ENCODE results near the gene CCDC110.

GRCh38 chr4:185464183-185464582 is 7.3 kb downstream of the CCDC110 start:
- TF ChIP-seq CTCF (IDR thresholded peaks at IDR 0.05; ENCODE audit: insufficient read depth, low read length) = no peak
- no peak for TF ChIP-seq GABPA (IDR thresholded peaks at IDR 0.05; ENCODE audit: low read depth)
- TF ChIP-seq POLR2AphosphoS5 (IDR thresholded peaks at IDR 0.05; ENCODE audit: low read depth) = no peak
- no peak for TF ChIP-seq SPI1 (IDR thresholded peaks at IDR 0.05; ENCODE audit: borderline replicate concordance, low read depth)
